ENCODE results near the gene GUCY1B1.

GRCh38 chr4:155799116-155799793, 40.4 kb downstream of the GUCY1B1 start:
- no peak for TF ChIP-seq CTCF (conservative IDR thresholded peaks at IDR 0.05)
- no peak for TF ChIP-seq EZH2 (IDR thresholded peaks at IDR 0.05; ENCODE audit: low read depth)

Data from PC-9 (cell line).